Ishikawa (cell line): ENCODE measurements around the gene TNFAIP1.

Experiments
- CEBPB ChIP-seq: IDR thresholded peaks from 2 replicates; pipeline ENCODE4 v1.6.1; 2012
- FOXM1 ChIP-seq: IDR thresholded peaks from 2 replicates; pipeline ENCODE4 v1.6.1; 2012; ENCODE audit warnings: low read depth, borderline replicate concordance
- RAD21 ChIP-seq: IDR thresholded peaks from 2 replicates; pipeline ENCODE4 v1.6.1; 2012; ENCODE audit warnings: low read depth
- TEAD4 ChIP-seq: IDR thresholded peaks from 2 replicates; pipeline ENCODE4 v1.6.1; 2012
- YY1 ChIP-seq: IDR thresholded peaks from 2 replicates; pipeline ENCODE4 v1.6.1; 2012; ENCODE audit warnings: low read depth
- TF ChIP-seq, protein P1 (sequence below): IDR thresholded peaks from 2 replicates; pipeline ENCODE4 v1.6.1; 2012

- no peak for TF ChIP-seq FOXM1
- no peak for TF ChIP-seq CEBPB
- no peak for TF ChIP-seq YY1
- no peak for TF ChIP-seq TEAD4
- TF ChIP-seq RAD21: no peak
- TF ChIP-seq, protein P1, sequence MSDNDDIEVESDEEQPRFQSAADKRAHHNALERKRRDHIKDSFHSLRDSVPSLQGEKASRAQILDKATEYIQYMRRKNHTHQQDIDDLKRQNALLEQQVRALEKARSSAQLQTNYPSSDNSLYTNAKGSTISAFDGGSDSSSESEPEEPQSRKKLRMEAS: no peak
Observed at GRCh38 chr17:28368915-28369683, 33.5 kb downstream of the TNFAIP1 start.
